ENCODE results near the gene MDFIC2. TPM values are rescaled to one million over a fixed set of nuclear protein-coding genes. Genes with fewer than 3 reads are reported as not detected.

The MDFIC2 gene
- total and polyA plus RNA-seq, 2 experiments from 2014 or later, result not detected

- no peak overlapping the region for H3K27ac ChIP-seq
- DNase-seq (ENCODE audit: low read depth in 1 of 2, low spot score in 1 of 2), result no peak
- H3K4me1 ChIP-seq (ENCODE audit: low read depth), result no peaks in the 10 kb centered on the region
- no peaks in the 10 kb centered on the region for H3K36me3 ChIP-seq
- no peak for TF ChIP-seq CTCF (IDR thresholded peaks at IDR 0.05; ENCODE audit: low read depth, low read length)
- no peaks in the 10 kb centered on the region for H3K27me3 ChIP-seq
- no peak overlapping the region for H3K4me3 ChIP-seq
- no peaks in the 10 kb centered on the region for H3K9me3 ChIP-seq (ENCODE audit: low read depth)
Measured at GRCh38 chr3:70277304-70277703, 35.1 kb downstream of the MDFIC2 start.

- H3K36me3 ChIP-seq, result no peaks in the 10 kb centered on the region
- no peak for TF ChIP-seq CTCF (IDR thresholded peaks at IDR 0.05; ENCODE audit: low read depth, low read length)
Measured at GRCh38 chr3:70276901-70277300, 35.5 kb downstream of the MDFIC2 start.

GRCh38 chr3:70273492-70273891 lies 38.9 kb downstream of the MDFIC2 start:
- H3K4me1 ChIP-seq (ENCODE audit: low read depth), result no peaks in the 10 kb centered on the region
- no peaks in the 10 kb centered on the region for H3K9me3 ChIP-seq (ENCODE audit: low read depth)
- no peaks in the 10 kb centered on the region for H3K27me3 ChIP-seq
- H3K4me3 ChIP-seq, result no peak overlapping the region
- no peak for TF ChIP-seq CTCF (IDR thresholded peaks at IDR 0.05; ENCODE audit: low read depth, low read length)
- no peak for DNase-seq (ENCODE audit: low read depth in 1 of 2, low spot score in 1 of 2)
- no peaks in the 10 kb centered on the region for H3K36me3 ChIP-seq
- no peak overlapping the region for H3K27ac ChIP-seq

More at GRCh38 chr3:70276901-70277300, 35.5 kb downstream of the MDFIC2 start:
- H3K4me1 ChIP-seq (ENCODE audit: low read depth), result no peaks in the 10 kb centered on the region
- H3K4me3 ChIP-seq, result no peak overlapping the region
- DNase-seq (ENCODE audit: low read depth in 1 of 2, low spot score in 1 of 2), result no peak
- H3K27me3 ChIP-seq, result no peaks in the 10 kb centered on the region
- H3K9me3 ChIP-seq (ENCODE audit: low read depth), result no peaks in the 10 kb centered on the region
- H3K27ac ChIP-seq, result no peak overlapping the region

GRCh38 chr3:70272798-70273197 lies 39.6 kb downstream of the MDFIC2 start:
- no peaks in the 10 kb centered on the region for H3K27me3 ChIP-seq
- H3K9me3 ChIP-seq (ENCODE audit: low read depth), result no peaks in the 10 kb centered on the region
- TF ChIP-seq CTCF (IDR thresholded peaks at IDR 0.05; ENCODE audit: low read depth, low read length), result no peak
- H3K4me1 ChIP-seq (ENCODE audit: low read depth), result no peaks in the 10 kb centered on the region
- no peak overlapping the region for H3K4me3 ChIP-seq
- H3K36me3 ChIP-seq, result no peaks in the 10 kb centered on the region
- no peak for DNase-seq (ENCODE audit: low read depth in 1 of 2, low spot score in 1 of 2)
- H3K27ac ChIP-seq, result no peak overlapping the region

GRCh38 chr3:70264122-70264780 lies 48.2 kb downstream of the MDFIC2 start:
- DNase-seq (ENCODE audit: low read depth in 1 of 2, low spot score in 1 of 2), result peak in 1 of 2 donors; percentile 2
- Histone ChIP-seq H3K9me3 (ENCODE audit: low read depth) (no peaks in the 10 kb centered on the region), H3K36me3 (no peaks in the 10 kb centered on the region), H3K27ac (peak overlapping the region; percentile 51), H3K4me1 (ENCODE audit: low read depth) (peaks cover 12% of the 10 kb centered on the region), H3K4me3 (no peak overlapping the region), H3K27me3 (no peaks in the 10 kb centered on the region)
- no peak for TF ChIP-seq CTCF (IDR thresholded peaks at IDR 0.05; ENCODE audit: low read depth, low read length)
